AG04449 (cell line): ENCODE measurements around the gene HAUS3.

Source experiments
- CTCF ChIA-PET: fragments of 350-600 bp; formaldehyde crosslinking; extraction: SDS; loops from one replicate; lab custom pipeline; 2021; ENCODE audit warnings: antibody characterized with exemption; lab: Yijun Ruan, JAX
- POLR2A ChIA-PET: fragments of 400-600, 350-600 bp; formaldehyde crosslinking; extraction: SDS; loops from one replicate; lab custom pipeline; 2020; ENCODE audit warnings: antibody characterized with exemption, inconsistent platforms; lab: Yijun Ruan, JAX
- DNase-seq: peaks from one replicate; pipeline ENCODE4 v3.0.0-alpha.2; 2010; ENCODE audit warnings: low read depth, low spot score
- H3K4me3 ChIP-seq: 2 replicates; pipeline ENCODE4 v1.5.1; 2011; ENCODE audit warnings: low read depth, mild to moderate bottlenecking, control low read depth, low read length
- TF ChIP-seq, protein P1 (sequence below): IDR thresholded peaks from one replicate; pipeline ENCODE4 v1.5.1; 2011; ENCODE audit warnings: mild to moderate bottlenecking, moderate library complexity, low read length, control low read depth, inconsistent platforms; ENCODE audit not compliant: insufficient read depth; ENCODE audit errors: missing control alignments

Gene HAUS3

DNA sequence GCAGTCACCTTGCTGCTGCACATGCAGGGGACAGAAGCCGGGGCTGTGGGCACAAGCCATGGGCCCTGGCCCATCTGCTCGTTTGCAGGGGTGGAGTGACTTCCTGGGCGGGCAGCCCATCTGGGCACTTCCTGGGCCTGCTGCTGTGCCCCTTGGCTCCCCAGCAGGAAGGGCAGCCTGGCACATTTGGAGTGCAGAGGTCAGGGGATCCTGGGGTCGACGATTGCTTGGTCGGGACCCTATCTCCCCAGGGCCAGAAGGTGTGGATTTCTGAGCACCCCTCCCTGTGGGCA lies 30.9 kb upstream of the HAUS3 start:
- ChIA-PET POLR2A (no interaction called here), CTCF (no interaction called here)
- no peak for DNase-seq
- H3K4me3 ChIP-seq: no peak overlapping the region
- TF ChIP-seq, protein P1, sequence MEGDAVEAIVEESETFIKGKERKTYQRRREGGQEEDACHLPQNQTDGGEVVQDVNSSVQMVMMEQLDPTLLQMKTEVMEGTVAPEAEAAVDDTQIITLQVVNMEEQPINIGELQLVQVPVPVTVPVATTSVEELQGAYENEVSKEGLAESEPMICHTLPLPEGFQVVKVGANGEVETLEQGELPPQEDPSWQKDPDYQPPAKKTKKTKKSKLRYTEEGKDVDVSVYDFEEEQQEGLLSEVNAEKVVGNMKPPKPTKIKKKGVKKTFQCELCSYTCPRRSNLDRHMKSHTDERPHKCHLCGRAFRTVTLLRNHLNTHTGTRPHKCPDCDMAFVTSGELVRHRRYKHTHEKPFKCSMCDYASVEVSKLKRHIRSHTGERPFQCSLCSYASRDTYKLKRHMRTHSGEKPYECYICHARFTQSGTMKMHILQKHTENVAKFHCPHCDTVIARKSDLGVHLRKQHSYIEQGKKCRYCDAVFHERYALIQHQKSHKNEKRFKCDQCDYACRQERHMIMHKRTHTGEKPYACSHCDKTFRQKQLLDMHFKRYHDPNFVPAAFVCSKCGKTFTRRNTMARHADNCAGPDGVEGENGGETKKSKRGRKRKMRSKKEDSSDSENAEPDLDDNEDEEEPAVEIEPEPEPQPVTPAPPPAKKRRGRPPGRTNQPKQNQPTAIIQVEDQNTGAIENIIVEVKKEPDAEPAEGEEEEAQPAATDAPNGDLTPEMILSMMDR: no peak

DNA sequence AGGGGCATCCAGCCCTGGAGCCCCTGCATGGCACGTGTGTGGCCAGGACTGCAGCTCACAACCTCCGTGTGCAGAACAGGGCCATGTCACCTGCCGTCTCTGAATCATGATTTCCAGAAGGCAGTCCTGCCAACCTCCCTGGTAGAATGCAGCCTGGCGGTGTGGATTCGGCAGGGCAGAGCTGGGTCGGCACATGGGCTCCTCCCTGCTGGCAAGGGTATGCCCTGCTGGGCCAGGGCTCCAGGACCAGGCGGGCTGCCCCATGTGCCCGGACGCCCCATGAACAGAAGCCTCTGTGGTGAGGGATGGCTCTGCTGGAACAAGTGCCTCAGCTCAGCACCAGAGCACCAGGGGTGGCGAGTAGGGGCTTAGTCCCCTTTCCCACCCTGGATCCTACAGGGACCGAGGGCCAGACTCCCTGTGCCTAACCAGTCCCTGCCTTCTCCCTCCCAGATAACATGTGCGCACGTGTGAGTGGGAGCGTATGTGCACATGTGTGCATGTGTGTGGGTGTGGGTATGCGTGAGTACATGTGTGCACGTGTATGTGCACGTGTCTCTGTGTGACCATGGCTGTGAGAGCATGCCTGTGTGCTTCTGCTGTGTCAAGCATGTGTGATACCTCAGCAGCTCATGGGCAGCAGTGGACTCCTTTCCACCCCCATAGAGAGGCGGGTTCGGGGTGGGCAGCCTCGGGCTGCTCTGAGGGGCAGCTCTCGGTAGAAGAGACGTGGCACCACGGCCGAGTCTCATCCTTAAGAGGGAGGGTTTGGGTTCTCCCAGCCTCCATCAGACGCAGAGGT lies 30.3 kb upstream of the HAUS3 start:
- TF ChIP-seq, protein P1: no peak

DNA sequence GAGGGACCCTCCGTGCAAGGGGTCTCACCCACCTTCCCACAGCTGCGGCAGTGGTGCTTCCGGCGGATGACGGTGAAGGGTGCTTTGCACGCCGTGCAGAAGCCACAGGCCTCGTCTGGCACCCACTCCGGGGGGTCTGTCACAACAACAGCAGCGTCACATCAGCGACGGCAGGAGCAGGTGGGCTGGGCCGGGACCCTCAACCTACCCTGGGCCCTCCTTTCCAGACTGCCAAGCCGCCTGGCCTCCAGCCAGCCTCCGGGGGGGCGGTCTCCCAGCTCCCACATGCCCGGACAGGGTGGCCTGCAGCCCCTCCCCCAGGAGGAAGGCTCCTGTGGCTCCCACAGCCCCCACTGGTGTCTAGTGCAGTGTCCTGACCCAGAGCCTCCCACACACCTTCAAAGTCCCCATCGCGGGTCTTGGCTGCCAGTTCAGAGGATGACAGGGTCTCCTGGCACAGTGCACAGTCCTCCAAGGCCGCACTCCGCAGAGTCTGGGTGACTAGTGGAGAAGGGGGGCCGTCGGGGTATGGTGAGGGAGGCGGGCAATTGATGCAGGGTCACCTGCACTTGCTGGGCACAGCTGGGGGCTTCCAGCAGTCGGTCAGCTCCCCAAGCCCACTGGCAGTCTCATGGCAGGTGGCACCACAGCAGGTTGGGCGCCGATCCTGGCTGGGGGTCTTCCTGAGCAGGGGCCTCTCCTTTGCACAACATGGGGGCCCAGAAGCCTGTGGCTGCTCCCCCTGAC lies 29.5 kb upstream of the HAUS3 start:
- POLR2A ChIA-PET: interaction anchor here (0.8 kb wide), 1 partner anchor 10 kb away, joined by 4 read pairs; the partner anchor contains the start of gene MXD4
- H3K4me3 ChIP-seq: no peak overlapping the region
- no peak for DNase-seq
- CTCF ChIA-PET: no interaction called here
- TF ChIP-seq, protein P1: no peak

More for the DNA sequence above, 30.3 kb upstream of the HAUS3 start:
- H3K4me3 ChIP-seq: no peak overlapping the region
- POLR2A ChIA-PET: no interaction called here
- CTCF ChIA-PET: no interaction called here
- no peak for DNase-seq

DNA sequence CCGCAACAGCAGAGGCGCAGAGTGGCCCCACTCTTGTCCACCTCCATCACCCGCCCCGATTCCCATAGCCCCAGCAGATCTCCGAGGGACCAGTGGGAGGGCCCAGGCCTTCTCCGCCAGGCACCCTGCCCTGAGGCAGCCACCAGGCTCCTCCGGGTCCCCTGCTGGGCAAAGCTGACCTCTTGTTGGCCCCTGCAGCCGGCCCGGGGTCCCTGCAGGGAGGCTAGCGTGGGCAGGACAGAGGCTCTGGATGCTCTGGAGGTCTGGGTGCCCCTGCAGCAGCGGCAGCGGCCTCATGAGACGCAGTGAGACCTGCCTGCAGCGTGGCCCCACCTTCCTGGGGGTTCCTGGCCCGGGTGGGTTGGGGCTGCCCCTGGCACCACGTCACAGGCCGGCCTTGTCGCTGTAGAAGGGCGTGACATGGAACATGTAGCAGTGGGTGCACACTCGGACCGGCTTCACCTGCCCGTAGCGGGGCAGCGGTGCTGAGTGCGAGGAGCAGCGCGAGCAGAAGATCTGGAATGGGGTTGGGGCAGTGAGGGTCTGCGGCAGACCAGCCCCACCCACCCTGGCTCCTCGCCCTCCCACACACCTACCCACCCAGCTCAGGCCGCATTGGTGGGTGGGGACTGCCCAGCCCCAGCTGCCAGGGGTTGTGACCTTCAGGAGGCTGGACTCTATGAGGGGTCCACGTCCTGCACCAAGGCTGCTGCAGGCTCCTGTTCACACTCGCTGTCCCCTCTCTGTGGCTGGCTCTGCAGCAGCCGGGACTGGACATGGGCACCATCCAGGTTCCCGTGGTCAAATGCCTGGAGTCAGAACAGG lies 28.6 kb upstream of the HAUS3 start:
- TF ChIP-seq, protein P1: no peak

DNA sequence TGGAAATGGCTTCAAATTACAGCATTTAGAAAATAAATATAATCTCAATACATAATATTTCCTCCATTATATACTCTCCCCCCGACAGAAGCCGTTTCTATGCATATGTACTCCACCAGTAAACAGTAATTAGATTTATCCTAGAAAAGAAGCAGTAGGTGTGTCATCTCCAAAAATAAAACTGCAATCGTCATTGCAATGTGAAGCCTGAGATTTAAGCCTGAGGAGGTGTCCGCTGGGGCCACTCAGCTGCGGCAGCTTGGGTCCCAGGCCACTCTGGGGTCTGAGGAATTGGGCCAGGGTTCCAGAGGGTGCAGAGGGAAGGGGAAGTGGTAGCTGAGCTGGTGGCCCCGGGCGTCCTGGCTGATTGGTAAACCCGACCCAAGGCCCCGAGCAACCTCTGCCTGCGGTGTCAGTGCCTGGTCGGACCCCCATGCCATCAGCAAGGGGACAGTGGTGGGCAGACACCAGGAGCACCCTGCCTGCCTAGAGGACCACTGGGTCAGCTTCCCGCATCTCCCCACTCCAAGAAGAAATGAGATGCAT lies 27.8 kb upstream of the HAUS3 start:
- ChIA-PET CTCF (no interaction called here), POLR2A (no interaction called here)

More for the DNA sequence above, 28.6 kb upstream of the HAUS3 start:
- POLR2A ChIA-PET: interaction anchor here (0.8 kb wide), 1 partner anchor 9 kb away, joined by 4 read pairs; the partner anchor contains the start of gene MXD4
- no peak for DNase-seq
- CTCF ChIA-PET: no interaction called here
- H3K4me3 ChIP-seq: no peak overlapping the region

More for the DNA sequence above, 27.8 kb upstream of the HAUS3 start:
- TF ChIP-seq, protein P1: no peak
- DNase-seq: no peak
- H3K4me3 ChIP-seq: no peak overlapping the region
